ENCODE results near the gene FOXN3.
"Not testable (repeated sequence)": the region's sequence is repeated elsewhere in the genome, so short reads cannot be mapped to it uniquely, and the experiment has no call there.

The FOXN3 gene

GRCh38 chr14:89255012-89255411 is 162.0 kb downstream of the FOXN3 start:
- no peak for DNase-seq (ENCODE audit: low read depth in 2 of 3, low spot score in 1 of 3)

- no peak for DNase-seq (ENCODE audit: low read depth in 2 of 3, low spot score in 1 of 3)
Observed at GRCh38 chr14:89254166-89254909, 162.7 kb downstream of the FOXN3 start.

DNA sequence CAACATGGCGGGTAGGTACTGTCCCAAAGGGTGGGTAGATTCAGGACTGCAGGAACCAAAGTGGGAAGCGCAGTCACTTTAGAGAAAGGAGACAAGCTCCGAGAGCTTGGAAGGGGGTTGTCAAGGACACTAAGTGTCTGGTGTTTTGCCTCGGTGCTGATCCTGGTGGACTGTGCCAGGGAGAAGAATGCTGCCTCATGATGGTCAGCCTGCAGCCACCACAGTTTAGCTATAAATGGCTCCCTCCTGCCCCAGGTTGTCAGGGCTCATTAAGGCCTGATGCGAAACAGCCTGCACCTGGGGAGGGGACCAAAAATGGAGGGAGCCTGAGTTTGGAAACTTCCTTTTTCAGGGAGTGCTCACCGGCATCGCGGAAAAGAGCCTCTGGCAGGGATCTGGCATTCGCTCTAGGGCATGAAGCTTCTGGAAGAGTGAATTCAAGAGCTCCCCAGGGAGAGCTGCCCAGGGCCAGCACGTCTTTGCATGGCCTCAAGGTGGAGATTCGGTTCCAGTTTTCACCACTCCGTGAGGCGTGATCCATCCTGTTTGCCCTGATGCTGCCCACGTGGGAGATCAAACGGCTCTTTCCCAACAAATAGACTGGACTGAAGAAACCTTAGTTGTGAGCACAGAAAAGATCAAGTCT is 164.0 kb downstream of the FOXN3 start:
- no peak for DNase-seq (ENCODE audit: low read depth in 2 of 3, low spot score in 1 of 3)

DNA sequence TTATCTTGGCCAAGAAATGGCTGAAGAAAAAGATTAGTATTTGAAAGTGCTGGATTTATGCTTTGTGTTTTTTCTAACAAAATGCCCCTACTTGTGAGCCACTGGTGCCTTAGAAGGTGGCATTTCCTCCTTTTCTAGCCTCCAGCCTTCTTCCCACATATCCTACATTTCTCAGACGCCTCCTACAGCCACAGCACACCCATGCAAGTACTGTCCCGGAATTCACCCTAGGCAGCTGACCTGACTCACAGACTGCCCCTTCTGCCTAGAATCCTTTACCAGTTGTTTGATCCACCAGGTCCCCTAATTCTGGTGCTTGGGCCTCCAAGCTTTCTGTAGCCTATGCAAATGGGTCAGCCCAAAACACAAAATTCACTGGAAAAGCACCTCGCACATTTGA is 166.0 kb downstream of the FOXN3 start:
- DNase-seq (ENCODE audit: low read depth in 2 of 3, low spot score in 1 of 3), result no peak

GRCh38 chr14:89250655-89250975 is 166.4 kb downstream of the FOXN3 start:
- not testable (repeated sequence) for DNase-seq (ENCODE audit: low read depth in 2 of 3, low spot score in 1 of 3)

- no peak for DNase-seq (ENCODE audit: low read depth in 2 of 3, low spot score in 1 of 3)
Observed at GRCh38 chr14:89249972-89250654, 166.9 kb downstream of the FOXN3 start.

- no peak for DNase-seq (ENCODE audit: low read depth in 2 of 3, low spot score in 1 of 3)
Observed at GRCh38 chr14:89249065-89249695, 167.9 kb downstream of the FOXN3 start.

DNA sequence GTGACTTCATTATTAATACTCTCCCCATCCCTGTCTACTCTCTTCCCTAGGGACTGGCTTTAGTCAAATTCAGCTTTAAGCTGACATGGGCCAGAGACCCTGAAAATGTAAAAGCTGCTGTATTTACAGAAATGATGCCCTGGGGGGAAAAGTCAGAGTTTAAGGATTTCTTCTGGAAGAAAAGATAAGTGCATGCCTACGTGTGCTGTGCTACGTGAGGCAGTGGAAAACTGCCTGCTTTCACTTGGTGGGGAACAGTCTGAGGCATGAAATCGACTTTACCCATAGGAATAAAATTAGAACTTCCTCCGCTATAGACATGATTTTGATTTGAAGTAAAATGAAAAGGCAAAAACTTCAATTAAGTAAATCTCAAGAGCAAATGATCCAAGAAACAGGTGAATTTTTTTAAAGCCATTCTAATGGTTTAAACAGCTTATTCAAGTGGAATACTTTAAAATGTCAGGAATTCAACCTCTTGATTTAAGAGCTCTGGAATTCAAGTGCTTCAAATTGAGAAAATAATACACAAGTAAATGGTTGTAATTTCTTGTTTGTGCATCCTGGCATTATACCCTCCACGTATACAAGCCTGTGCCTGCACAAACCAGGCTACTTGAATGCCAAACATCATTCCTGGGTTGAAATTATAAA is 168.5 kb downstream of the FOXN3 start:
- DNase-seq (ENCODE audit: low read depth in 2 of 3, low spot score in 1 of 3), result no peak

GRCh38 chr14:89247457-89248122 is 169.4 kb downstream of the FOXN3 start:
- DNase-seq (ENCODE audit: low read depth in 2 of 3, low spot score in 1 of 3), result no peak

DNA sequence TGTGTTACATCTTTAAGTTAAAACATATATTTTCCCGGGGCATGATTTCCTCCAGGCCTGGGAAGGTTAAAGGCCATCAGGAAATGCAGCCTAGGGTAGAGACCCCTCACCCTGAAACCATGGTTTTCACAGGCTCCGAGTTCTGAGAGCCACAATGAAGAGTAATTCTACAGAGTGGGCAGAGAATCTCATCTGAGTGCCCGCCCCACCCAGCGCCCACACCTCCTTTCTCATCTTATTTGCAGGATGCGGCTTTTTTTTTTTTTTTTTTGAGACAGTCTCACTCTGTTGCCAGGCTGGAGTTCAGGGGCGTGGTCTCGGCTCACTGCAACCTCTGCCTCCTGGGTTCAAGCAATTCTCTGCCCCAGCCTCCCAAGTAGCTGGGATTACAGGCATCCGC is 170.7 kb downstream of the FOXN3 start:
- DNase-seq (ENCODE audit: low read depth in 2 of 3, low spot score in 1 of 3), result no peak

DNA sequence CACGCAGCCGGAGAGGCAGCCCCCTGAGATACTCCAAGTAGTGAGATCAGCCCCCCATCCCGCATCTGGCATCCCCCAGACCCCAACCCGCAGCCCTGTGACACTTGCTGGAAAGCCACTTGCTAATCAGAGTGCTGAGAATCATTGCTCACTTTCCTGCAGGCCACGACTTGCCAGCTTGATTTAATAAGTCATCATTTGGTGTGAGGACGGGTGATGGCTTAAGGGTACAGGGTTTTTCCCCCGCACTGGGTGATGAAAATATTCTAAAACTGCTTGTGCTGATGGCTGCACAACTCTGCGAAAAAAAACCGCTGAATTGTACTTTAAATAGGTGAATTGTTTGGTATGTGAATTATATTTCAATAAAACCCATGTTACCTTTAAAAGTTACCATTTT is 171.2 kb downstream of the FOXN3 start:
- DNase-seq (ENCODE audit: low read depth in 2 of 3, low spot score in 1 of 3), result no peak

DNA sequence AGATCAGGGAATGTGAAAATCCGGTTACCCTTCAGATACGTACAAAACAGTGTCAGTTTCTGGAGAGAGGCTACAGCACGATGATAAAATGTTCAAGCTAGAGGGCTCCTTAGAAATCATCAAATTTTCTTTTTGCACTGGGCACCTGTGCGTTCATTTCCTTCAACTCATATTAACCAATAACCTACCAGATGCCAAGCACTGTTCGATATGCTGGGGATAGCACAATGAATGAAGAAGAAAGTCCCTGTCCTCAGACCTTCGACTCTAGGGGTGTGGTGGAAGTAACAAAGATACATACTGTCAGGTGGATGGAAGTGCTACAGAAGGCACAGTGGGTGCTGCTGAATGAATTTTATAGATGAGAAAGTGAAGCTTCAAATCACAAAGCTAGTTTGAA is 172.3 kb downstream of the FOXN3 start:
- no peak for DNase-seq (ENCODE audit: low read depth in 2 of 3, low spot score in 1 of 3)

- DNase-seq (ENCODE audit: low read depth in 2 of 3, low spot score in 1 of 3), result no peak
Observed at GRCh38 chr14:89243741-89244140, 173.3 kb downstream of the FOXN3 start.

- DNase-seq (ENCODE audit: low read depth in 2 of 3, low spot score in 1 of 3), result no peak
Observed at GRCh38 chr14:89243286-89243685, 173.7 kb downstream of the FOXN3 start.

- no peak for DNase-seq (ENCODE audit: low read depth in 2 of 3, low spot score in 1 of 3)
Observed at GRCh38 chr14:89242652-89243279, 174.3 kb downstream of the FOXN3 start.

- DNase-seq (ENCODE audit: low read depth in 2 of 3, low spot score in 1 of 3), result no peak
Observed at GRCh38 chr14:89241934-89242651, 174.9 kb downstream of the FOXN3 start.

- DNase-seq (ENCODE audit: low read depth in 2 of 3, low spot score in 1 of 3), result no peak
Observed at GRCh38 chr14:89241257-89241656, 175.8 kb downstream of the FOXN3 start.

DNA sequence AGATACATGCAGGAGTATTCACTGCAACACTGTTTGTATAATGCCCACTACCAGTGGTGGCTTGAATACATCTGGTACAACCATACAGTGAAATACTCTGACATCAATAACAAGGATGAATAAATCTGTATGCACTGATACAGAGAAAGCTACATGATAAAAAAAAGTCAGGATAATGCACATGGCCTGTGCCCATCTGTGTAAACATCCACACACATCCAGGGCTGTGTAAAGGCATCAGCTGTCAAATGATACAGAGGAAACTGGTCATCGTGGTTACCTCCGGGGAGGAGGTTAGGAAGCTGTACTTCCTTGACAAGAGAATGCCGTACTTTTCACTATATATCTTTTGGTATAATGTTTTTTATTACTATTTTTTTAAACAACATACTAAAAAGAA is 176.6 kb downstream of the FOXN3 start:
- DNase-seq (ENCODE audit: low read depth in 2 of 3, low spot score in 1 of 3), result no peak

GRCh38 chr14:89239023-89239422 is 178.0 kb downstream of the FOXN3 start:
- no peak for DNase-seq (ENCODE audit: low read depth in 2 of 3, low spot score in 1 of 3)
